OCI-LY1 (cell line): ENCODE data around the gene PSAPL1.

Experiments
- CTCF ChIP-seq: fragments of 200-600 bp; sonication (generic), shearing (Covaris generic); IDR thresholded peaks from 2 replicates; pipeline ENCODE4 v1.5.1; 2017; ENCODE audit warnings: mild to moderate bottlenecking, antibody characterized with exemption, low read length, moderate library complexity, mixed read lengths
- EZH2 ChIP-seq: fragments of 200-600 bp; sonication (generic), shearing (Covaris generic); IDR thresholded peaks from 2 replicates; pipeline ENCODE4 v1.8.0; 2017; ENCODE audit warnings: borderline replicate concordance, mixed run types, mild to moderate bottlenecking, antibody characterized with exemption, low read length, moderate library complexity, mixed read lengths

GRCh38 chr4:7417639-7418038 lies 17.1 kb downstream of the PSAPL1 start:
- TF ChIP-seq CTCF (no peak), EZH2 (no peak)
